ENCODE data around the gene TTC21B.

- no peak for TF ChIP-seq CTCF (IDR thresholded peaks at IDR 0.05)
- no peak for TF ChIP-seq POLR2A (IDR thresholded peaks at IDR 0.05)
- no peak for TF ChIP-seq POLR2AphosphoS5 (IDR thresholded peaks at IDR 0.05)
Observed at GRCh38 chr2:165889798-165890197, 63.8 kb downstream of the TTC21B start.
